Peyer's patch (tissue), 4 donors: ENCODE data around the gene NSMF. TPM values are rescaled to one million over a fixed set of nuclear protein-coding genes. Genes with fewer than 3 reads are reported as not detected.
"Not testable (repeated sequence)": the region's sequence is repeated elsewhere in the genome, so short reads cannot be mapped to it uniquely, and the experiment has no call there.

ENCODE experiments used
- DNase-seq, 3 donors: peaks; one replicate each; pipeline ENCODE4 v3.0.0-alpha.2; 2017 to 2019
- H3K27ac ChIP-seq, 4 donors: fragments of 200-600 bp; sonication (generic); one replicate each; pipeline ENCODE4 v1.5.1; 2016 to 2019
- H3K27me3 ChIP-seq, 2 donors: fragments of 200-600 bp; sonication (generic); one replicate each; pipeline ENCODE4 v1.5.1; 2019
- H3K36me3 ChIP-seq, 3 donors: fragments of 200-600 bp; sonication (generic); one replicate each; pipeline ENCODE4 v1.5.1; 2016 to 2019
- H3K4me1 ChIP-seq, 4 donors: fragments of 200-600 bp; sonication (generic); one replicate each; pipeline ENCODE4 v1.5.1; 2016 to 2019
- H3K4me3 ChIP-seq, 4 donors: fragments of 200-600 bp; sonication (generic); 1 replicate in 3 of 4; 2 replicates in 1 of 4; pipeline ENCODE4 v1.5.1; 2016 to 2019; ENCODE audit warnings: mild to moderate bottlenecking in 1 of 4
- H3K9me3 ChIP-seq, 4 donors: fragments of 200-600 bp; sonication (generic); one replicate each; pipeline ENCODE4 v1.5.1; 2016 to 2019; ENCODE audit warnings: mild to moderate bottlenecking in 1 of 4
- POLR2A ChIP-seq, 2 donors: fragments of 450-650 bp; IDR thresholded peaks; one replicate each; pipeline ENCODE4 v1.5.1; 2017; ENCODE audit warnings: antibody characterized with exemption in 2 of 2, mild to moderate bottlenecking in 2 of 2, moderate library complexity in 2 of 2
- total RNA-seq, 4 donors: library from RNA; depleted of rRNA; stranded (reverse); fragments of >200 nt; gene quantifications; one replicate each; pipeline ENCODE4 v1.1.0, GENCODE V29; 2016
- TF ChIP-seq, protein P1 (sequence below), 6 experiments: fragments of 450-650 bp in 4 of 6; fragments of 200-600 bp in 2 of 6; sonication (generic) in 1 of 6; IDR thresholded peaks; one replicate each; pipeline ENCODE4 v1.5.1; 2017 to 2019; ENCODE audit warnings: antibody characterized with exemption in 6 of 6, mild to moderate bottlenecking in 3 of 6, moderate library complexity in 1 of 6

Gene NSMF
- total RNA-seq, 4 donors from 2014 or later, result 47.0 to 135 (median 117) TPM

DNA sequence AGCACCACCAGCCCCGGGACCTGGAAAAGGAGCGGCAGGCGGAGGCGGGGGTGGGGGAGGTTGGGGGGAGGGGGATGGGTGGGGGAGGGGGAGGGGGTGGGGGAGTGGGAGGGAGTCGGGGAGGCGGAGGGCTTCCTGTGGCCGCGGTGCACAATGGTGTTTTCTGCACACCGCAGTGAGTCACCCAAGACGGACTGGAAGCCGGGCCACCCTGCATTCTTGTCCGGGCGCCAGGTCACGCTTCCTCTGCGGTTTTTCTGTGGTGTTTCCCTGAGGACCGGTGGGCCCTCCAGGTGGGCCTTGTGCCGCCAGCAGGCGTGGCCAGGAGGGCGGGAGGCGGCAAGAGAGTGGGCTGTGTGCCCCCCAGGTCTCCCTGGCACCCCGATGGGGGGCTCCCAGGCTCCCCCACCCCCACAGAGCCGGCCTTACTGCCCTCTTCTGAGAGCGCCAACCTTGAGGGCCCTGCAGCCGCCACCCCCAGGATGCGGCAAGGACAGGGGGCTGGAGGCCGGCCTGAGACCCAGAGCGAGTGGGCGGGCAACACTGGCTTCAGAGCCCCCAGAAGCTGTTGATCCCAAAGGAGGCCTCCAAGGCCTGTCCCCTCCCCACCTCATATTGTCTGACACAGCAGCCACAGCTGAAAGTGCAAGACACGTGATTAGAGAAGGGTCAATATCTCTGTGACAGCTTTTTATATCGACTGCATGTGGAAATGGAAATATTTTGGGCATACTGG is 47.3 kb downstream of the NSMF start:
- H3K9me3 ChIP-seq, result no peaks in the 10 kb centered on the region
- peaks cover 0 to 29% (median 9%) of the 10 kb centered on the region in 4 donors for H3K4me1 ChIP-seq
- H3K27ac ChIP-seq, result peak overlapping the region in 3 of 4 donors; percentile 52 to 70 (median 58)
- H3K27me3 ChIP-seq, result no peaks in the 10 kb centered on the region
- no peaks in the 10 kb centered on the region for H3K36me3 ChIP-seq
- peak overlapping the region in 1 of 4 donors; percentile 7 for H3K4me3 ChIP-seq
- TF ChIP-seq, protein P1, sequence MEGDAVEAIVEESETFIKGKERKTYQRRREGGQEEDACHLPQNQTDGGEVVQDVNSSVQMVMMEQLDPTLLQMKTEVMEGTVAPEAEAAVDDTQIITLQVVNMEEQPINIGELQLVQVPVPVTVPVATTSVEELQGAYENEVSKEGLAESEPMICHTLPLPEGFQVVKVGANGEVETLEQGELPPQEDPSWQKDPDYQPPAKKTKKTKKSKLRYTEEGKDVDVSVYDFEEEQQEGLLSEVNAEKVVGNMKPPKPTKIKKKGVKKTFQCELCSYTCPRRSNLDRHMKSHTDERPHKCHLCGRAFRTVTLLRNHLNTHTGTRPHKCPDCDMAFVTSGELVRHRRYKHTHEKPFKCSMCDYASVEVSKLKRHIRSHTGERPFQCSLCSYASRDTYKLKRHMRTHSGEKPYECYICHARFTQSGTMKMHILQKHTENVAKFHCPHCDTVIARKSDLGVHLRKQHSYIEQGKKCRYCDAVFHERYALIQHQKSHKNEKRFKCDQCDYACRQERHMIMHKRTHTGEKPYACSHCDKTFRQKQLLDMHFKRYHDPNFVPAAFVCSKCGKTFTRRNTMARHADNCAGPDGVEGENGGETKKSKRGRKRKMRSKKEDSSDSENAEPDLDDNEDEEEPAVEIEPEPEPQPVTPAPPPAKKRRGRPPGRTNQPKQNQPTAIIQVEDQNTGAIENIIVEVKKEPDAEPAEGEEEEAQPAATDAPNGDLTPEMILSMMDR (IDR thresholded peaks at IDR 0.05), result no peak
- no peak for TF ChIP-seq POLR2A (IDR thresholded peaks at IDR 0.05)
- DNase-seq, result peak in 2 of 3 donors; percentile 52 to 75

DNA sequence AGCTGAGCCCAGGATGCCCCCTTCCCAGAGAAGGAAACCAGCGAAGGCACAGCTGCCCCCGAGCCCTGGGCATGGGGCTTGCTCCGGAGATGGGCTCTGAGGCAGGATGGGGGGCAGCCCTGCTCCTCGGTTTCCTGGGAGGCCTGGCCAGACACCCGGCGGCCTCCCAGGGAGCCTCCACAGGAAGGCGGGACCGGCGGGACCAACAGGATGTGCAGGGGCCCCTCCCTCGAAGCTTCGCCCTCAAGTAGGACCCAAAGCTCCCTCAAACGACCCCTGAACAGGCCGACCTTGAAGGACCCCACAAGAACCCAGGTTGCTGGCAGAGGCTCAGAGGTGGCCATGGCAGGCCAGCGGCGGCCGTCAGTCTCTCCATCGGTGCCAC is 47.9 kb downstream of the NSMF start:
- no peak for TF ChIP-seq POLR2A (IDR thresholded peaks at IDR 0.05)
- TF ChIP-seq, protein P1 (IDR thresholded peaks at IDR 0.05), result no peak
- Histone ChIP-seq H3K36me3 (no peaks in the 10 kb centered on the region), H3K27ac (peak overlapping the region in 3 of 4 donors; percentile 38 to 70 (median 52)), H3K4me1 (peaks cover 0 to 34% (median 9%) of the 10 kb centered on the region in 4 donors), H3K9me3 (no peaks in the 10 kb centered on the region), H3K27me3 (no peaks in the 10 kb centered on the region), H3K4me3 (no peak overlapping the region)
- no peak for DNase-seq

DNA sequence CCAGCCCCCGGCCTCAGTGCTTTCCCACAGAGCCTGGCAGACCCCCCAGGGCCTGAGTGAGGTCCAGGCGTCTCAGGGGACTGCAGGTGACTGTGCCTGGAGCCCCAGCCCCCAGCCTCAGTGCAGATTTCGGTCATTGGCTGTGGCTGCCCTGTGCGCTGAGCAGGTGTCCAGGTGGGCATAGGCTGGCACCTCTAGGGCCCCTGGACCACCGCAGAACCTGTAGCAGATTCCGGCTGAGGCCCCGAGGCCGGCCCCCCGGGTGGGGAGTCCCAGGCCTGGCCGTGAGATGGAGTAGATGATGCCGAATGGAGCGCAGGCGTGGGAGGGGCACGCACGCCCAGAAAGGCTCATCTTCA is 48.3 kb downstream of the NSMF start:
- TF ChIP-seq, protein P1 (IDR thresholded peaks at IDR 0.05), result no peak
- no peak for TF ChIP-seq POLR2A (IDR thresholded peaks at IDR 0.05)
- Histone ChIP-seq H3K27ac (peak overlapping the region in 3 of 4 donors; percentile 31 to 70 (median 52)), H3K27me3 (no peaks in the 10 kb centered on the region), H3K36me3 (no peaks in the 10 kb centered on the region), H3K4me1 (peaks cover 0 to 35% (median 9%) of the 10 kb centered on the region in 4 donors), H3K4me3 (no peak overlapping the region), H3K9me3 (no peaks in the 10 kb centered on the region)
- DNase-seq, result no peak

GRCh38 chr9:137410236-137410890 is 48.8 kb downstream of the NSMF start:
- not testable (repeated sequence) for DNase-seq, H3K4me3 ChIP-seq, H3K27me3 ChIP-seq, H3K36me3 ChIP-seq, H3K9me3 ChIP-seq
- H3K4me1 ChIP-seq, result peaks cover 0 to 35% (median 9%) of the 10 kb centered on the region in 4 donors
- peak overlapping the region in 2 of 4 donors; percentile 31 to 70 for H3K27ac ChIP-seq

- TF ChIP-seq, protein P1 (IDR thresholded peaks at IDR 0.05), result no peak
- TF ChIP-seq POLR2A (IDR thresholded peaks at IDR 0.05), result no peak
- Histone ChIP-seq H3K9me3 (no peaks in the 10 kb centered on the region), H3K27me3 (no peaks in the 10 kb centered on the region), H3K4me3 (no peak overlapping the region), H3K36me3 (no peaks in the 10 kb centered on the region), H3K4me1 (peaks cover 0 to 35% (median 9%) of the 10 kb centered on the region in 4 donors), H3K27ac (no peak overlapping the region)
- no peak for DNase-seq
Measured at GRCh38 chr9:137409515-137409914, 49.6 kb downstream of the NSMF start.
